DMS114 treated with DMSO at 0.1 percent for 48 hours (cell line): ENCODE measurements around the gene SFT2D2.
"Not testable (repeated sequence)": the region's sequence is repeated elsewhere in the genome, so short reads cannot be mapped to it uniquely, and the experiment has no call there.

Experiments used
- DNase-seq: peaks from one replicate; lab custom pipeline; 2025; ENCODE audit not compliant: unreplicated experiment; lab: John Stamatoyannopoulos, UW

SFT2D2 gene

DNA sequence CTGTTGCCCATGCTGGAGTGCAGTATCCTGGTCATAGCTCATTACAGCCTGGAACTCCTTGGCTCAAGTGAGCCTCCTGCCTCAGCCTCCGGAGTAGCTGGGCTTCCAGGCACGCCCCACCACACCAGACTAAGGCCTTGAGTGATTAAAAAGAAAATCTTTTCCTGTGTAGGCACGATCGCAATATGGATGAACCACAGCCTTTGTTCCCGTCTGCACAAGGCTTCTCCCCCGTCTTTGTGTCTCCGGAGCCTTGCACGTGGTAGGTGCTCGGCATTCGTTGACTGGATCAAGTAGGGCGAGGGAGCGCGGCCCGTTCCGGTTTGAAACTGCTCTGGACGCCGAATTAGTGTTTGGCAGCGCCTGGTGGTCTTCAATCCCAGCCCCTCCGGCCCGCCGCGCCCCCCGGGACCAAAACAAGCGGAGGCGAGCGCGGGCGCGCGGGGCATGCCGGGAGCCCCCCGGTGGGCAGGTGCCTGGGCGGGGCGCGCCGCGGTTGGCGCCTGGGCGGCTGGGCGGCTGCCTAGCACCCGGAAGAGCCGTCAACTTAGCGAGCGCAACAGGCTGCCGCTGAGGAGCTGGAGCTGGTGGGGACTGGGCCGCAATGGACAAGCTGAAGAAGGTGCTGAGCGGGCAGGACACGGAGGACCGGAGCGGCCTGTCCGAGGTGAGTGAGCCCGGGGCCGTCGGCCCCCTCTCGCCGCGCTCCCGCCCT lies at the start of gene SFT2D2:
SFT2D2 (plus strand) TSS at position 529 of the 715 bp plus-strand sequence; CDS start at position 605, 76 bp downstream.
- DNase-seq, result peak; percentile 50

DNA sequence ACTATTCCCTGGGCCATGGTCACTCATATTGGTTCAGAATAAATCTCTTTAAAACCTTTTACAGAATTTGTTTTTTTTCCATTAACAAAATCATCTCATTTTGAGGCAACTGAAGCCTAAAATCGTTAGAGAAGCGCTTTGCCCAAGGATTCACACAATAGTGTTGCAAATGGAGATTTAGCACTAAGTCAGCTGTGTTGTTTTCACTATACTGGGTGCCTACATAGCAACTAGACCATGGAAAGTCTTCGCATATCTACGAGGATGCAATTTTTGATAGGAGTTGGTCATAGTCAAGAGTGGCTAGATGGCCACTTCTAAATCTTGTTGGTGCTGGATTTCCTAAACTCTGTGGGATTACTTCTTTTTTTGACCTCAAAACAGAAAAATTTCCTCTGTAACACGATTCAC lies 47.6 kb upstream of the SFT2D2 start:
- no peak for DNase-seq

DNA sequence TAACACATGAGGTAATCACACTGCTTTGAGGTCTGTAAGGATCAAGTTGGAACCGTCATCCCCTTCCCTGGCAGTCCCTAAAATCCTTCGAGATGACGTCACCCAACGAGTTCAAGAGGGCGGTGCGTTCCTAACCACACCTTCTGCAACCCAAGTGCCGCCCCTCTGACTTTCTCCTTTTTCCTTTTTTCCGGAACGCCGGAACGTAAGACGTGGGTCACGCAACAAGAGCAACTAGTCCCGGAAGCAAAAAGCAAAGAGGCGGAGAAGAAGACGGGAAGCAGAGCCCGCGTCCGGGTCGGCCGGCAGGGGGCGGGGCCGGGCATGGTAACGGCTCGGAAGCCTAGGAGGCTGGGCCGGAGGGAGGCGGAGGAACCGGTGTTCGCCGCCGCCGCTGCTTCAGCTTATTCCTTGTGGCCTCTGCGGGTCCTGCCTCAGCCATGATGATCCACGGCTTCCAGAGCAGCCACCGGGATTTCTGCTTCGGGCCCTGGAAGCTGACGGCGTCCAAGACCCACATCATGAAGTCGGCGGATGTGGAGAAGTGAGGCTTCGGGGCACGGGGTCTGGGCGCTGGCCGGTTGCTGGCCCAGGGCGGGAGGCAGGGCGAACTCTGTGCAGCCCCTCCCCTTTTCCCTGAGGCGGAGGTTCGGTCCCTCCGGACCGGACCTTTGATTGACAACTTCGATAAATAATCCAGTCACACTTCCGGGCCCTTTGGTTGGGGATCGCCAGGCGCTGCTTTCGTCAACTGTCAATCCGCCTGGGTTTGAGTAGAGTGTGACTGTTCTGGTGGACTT lies 47.0 kb upstream of the SFT2D2 start, which contains the start of gene TIPRL:
TIPRL (plus strand) TSS at position 325 of the 800 bp plus-strand sequence; CDS start at position 441, 116 bp downstream.
- DNase-seq, result peak; percentile 98

DNA sequence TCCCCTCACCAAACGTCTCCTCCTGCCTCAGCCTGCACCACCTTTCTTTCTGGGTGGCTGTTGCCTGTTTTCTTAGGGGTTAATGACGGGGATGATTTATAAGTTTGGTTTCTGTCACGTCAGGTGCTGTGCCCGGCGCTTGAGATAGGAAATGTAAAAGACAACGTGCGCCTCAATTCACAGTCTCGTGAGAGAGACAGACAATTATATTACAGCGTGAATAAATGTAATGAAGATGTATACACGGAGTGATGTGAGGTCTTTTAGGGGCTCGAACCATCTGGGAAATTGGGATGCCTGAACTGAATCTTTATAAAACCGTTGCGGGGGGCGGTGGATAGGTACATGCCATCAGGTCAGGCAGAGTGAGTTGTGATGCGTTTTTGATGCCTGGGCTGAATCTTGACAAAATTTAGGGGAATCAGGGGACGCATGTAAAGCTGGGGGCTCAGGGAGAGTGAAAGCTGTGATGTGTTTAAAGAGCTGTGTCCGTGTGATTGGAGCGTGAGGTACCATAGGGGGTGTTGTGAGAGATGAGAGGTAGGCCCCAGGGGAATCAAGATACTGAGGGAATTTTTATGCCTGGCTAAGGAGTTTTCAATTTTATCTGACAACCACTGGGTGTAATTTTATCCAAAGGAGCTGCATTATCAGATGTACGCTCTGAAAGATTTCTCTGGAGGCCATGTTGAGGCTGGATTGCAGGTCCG lies 46.2 kb upstream of the SFT2D2 start:
- peak; percentile 26 for DNase-seq

DNA sequence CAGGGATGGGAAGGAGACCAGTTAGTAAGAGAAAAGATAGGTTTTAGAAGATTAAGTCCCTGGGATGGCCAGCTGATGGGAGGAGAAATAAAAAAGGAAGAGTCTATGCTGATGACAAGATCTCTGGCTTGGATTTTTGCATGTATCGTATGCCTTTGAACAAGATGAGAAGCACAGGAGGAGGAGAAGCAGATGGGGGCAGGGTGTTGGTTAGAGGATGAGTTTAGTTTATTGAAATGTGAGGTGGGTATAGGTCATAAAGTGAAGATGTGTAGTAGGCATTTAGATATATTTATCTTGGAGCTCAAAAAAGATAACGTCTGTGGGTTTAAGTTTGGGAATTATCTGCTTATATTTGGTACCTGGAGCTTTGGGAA lies 45.7 kb upstream of the SFT2D2 start:
- DNase-seq, result no peak

DNA sequence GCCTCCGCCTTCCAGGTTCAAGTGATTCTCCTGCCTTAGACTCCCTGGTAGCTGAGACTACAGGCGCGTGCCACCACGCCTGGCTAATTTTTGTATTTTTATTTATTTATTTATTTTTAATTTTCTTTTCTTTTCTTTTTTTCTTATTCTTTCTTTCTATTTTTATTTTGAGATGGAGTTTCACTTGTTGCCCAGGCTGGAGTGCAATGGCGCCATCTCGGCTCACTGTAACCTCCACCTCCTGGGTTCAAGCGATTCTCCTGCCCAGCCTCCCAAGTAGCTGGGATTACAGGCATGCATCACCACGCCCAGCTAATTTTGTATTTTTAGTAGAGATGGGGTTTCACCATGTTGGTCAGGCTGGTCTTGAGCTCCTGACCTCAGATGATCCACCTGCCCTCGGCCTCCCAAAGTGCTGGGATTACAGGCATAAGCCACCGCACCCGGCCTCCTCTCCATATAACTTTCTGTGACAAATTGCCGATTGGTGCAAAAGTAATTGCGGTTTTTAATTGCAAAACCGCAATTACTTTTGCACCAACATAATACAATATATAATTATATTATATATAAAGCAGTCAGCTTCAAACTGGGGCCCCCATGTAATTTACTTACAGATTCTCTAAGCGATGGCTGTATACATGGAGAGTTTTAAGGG lies 44.6 kb upstream of the SFT2D2 start:
- DNase-seq, result not testable (repeated sequence)

DNA sequence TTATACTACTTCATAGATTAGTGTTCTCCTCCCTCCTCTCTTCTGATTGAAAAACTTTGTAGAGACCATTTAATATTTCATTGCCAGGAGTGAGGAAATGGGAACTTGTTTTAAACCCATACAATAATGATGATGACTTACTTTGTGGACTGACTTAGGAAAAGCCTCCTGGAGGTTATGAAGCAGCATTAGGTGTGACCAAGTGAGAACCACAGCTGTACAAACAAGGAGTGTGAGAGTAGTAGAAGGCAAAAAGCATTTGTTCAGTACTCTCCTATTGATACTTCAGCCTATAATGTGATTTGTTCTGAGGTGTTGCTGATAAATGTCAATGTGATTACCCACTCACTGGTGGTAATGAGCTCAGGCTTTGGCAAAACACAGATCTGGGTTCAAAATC lies 38.6 kb upstream of the SFT2D2 start:
- no peak for DNase-seq

DNA sequence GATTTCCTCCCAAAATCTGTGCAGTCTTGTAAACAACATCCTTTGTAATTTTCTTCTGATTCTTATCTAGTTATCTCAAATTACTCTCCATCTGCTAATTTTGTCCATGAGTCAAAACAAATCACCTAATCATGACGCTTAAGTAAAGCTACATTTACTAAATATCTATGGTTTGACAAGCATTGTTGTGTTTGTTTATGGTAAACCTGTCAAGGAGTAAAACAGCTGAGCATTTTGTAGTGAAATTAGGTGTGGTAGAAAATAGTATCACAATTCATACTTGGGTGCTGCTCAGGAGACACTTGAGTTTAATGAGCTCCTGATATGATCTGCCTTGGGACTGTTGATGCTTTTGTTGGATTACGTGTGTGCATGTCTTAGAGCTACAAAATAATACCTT lies 35.4 kb upstream of the SFT2D2 start:
- DNase-seq, result no peak

DNA sequence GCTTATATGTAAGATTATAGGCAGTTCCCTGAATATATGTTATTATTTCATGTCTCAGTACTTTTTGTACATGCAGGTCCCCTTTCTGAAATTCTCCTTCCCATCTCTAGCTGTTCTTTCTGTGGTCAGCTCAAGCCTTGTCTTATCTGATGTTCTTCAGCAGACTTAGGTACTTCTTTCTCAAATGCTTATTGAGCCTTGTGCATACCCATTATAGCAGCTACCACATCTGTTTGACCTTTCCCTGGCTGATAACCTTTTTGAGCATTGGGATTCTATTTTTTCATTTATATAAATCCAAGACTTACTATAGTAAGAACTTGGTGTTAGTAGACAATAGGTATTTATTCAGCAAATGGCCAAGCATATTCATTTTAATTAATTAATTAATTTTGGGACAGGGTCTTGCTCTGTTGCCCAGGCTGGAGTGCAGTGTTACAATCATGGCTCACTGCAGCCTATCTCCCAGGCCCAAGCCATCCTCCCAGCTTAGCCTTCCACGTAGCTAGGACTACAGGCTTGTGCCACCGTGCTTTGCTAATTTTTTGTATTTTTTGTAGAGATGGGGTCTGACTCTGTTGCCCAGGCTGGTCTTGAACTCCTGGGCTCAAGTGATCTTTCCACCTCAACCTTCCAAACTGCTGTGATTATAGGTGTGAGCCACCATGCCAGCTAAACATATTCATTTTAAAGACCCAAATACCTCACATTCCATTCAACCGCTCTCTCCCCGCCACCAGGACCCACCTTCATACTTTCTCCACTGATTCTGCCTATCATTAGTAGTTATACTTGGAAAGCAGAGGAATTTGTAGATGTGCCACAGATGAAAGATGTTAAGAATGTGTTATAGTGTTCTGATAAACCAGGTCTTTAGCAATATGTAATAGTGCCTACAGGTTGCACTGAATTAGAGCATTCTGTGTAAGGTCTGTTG lies 30.3 kb upstream of the SFT2D2 start:
- no peak for DNase-seq

DNA sequence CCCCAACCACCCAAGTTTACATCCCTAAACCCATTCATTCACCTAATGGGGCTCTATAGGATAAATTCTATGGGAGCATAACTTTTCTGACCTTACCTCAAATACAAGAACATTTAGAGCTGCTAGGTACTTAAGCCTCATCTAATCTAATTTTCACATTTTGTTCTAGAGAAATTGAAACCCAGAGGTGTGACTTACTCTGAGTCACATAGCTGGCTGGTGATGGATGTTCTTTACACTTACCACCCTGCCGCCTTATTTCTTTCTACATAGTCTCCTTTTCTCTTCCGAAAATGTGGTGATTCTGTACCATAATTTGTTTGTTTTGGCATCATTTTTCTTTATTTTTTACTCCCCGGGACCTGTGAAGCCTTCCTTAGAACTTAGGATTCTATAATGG lies 26.7 kb upstream of the SFT2D2 start:
- DNase-seq, result no peak

DNA sequence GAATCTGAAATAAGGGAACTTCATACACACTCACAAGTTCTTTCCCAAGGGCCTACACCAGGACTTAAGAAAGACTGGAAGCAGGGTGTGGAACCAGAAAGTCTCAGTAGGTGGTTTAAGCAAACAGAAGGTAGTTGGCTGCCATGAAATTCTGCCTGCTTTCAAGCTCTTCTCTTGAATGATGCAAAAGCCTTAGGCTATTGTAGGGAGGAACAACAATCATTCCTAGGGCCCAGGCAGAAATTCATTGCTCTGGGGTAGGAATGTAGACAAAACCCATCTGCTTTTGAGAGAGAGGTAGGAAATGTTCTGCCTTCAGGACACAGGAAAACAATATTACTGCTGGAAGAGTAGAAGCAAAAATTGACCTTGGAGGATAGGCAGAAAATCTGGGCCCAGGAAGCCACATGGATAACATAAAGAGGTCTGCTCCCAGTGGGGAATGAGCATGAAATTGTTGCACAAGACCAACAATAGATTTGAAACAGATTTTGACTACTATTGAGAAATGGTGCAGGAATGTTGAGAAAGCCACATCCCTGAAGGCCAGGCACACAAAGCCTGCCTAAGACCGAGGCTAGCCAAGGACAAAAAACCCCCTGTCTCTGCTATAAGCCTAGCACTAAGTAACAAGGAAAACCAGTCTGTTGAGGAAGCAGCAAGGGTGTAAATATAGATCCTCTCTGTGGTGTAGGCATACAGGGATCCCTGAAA lies 22.7 kb upstream of the SFT2D2 start:
- DNase-seq, result no peak

DNA sequence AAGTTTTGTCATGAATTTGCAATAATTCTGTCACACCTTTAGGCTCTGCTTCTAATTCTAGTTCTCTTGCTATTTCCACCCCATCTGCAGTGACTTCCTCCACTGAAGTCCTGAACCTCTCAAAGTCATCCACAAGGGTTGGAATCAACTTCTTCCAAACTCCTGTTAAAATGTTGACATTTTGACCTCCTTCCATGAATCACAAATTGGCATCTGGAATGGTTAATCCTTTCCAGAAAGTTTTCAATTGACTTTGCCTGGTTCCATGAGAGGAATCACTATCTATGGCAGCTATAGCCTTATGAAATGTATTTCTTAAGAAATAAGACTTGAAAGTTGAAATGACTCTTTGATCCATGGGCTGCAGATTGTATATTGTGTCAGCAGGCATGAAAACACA lies 19.7 kb upstream of the SFT2D2 start:
- no peak for DNase-seq

DNA sequence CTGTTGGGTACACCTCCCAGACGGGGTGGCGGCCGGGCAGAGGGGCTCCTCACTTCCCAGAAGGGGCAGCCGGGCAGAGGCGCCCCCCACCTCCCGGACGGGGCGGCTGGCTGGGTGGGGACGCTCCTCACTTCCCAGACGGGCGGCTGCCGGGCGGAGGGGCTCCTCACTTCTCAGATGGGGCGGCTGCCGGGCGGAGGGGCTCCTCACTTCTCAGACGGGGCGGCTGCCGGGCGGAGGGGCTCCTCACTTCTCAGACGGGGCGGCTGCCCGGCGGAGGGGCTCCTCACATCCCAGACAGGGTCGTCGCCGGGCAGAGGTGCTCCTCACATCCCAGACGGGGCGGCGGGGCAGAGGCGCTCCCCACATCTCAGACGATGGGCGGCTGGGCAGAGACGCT lies 18.1 kb upstream of the SFT2D2 start:
- not testable (repeated sequence) for DNase-seq

DNA sequence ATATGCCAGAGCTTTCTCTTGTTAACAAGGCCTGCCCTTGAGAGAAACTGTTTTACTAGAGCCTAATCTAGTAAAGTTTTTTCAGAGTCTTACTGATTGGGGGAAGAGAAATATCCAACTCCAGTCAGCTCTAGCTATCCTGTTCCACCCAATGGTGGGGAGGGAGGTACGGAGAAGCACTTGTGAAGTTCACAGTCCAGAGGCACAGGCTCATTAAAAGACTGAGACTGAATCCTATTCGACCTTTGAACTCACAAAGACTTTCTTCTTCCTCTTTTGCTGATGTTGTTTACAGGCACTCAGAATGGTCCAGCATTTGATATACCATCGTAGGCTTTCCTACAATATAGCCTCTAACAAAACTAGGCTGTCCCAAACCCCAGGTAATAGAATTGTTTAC lies 15.5 kb upstream of the SFT2D2 start:
- no peak for DNase-seq

DNA sequence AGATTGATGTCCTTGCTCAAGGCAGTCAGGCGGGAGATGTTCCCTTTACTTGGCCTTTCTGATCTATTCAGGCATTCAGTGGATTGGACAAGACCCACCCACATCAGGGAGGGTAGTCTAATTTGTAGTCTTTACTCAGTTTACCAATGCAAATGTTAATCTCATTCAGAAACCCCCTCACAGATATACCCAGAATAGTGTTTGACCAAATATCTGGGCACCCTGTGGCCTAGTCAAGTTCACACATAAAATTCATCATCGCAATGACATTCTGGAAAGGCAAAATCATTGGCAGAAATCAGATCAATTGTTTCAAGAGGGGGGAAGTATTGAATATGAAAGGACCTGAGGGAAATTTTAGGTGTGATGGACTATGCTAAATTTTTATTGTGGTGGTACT lies 12.5 kb upstream of the SFT2D2 start:
- no peak for DNase-seq

DNA sequence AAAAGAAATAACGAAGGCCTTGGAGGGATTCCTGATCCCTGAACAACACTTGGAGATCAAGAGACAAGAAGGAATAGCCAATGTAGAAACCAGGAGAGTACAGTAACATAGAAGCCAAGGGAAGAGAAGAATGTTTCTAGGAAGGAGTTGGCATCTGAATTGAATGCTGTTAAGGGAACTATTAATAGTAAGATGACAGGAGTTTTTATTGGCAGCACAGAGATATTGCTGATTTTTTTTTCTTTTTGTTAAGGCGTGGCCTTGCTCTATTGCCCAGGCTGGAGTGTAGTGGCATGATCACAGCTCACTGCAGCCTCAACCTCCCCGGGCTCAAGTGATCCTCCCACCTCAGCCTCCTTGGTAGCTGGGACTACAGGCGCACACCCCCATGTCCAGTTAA lies 9.6 kb upstream of the SFT2D2 start:
- no peak for DNase-seq

DNA sequence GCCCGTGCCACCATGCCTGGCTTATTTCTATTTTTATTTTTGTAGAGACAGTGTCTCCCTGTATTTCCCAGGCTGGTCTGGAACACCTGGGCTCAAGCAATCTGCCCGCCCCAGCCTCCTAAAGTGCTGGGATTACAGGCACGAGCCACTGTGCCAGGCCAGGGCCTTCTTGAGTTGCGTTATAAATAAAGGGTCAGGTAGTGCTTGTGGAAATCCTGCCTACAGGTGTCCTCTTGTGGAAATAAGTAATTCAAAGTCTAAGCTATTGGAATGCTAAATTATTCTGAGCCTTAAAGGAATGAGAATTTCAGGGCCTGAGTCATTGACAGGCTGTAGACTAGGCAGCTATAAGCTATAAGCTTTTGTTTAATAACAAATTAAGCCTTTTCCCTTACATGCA lies 8.1 kb upstream of the SFT2D2 start:
- DNase-seq, result no peak

DNA sequence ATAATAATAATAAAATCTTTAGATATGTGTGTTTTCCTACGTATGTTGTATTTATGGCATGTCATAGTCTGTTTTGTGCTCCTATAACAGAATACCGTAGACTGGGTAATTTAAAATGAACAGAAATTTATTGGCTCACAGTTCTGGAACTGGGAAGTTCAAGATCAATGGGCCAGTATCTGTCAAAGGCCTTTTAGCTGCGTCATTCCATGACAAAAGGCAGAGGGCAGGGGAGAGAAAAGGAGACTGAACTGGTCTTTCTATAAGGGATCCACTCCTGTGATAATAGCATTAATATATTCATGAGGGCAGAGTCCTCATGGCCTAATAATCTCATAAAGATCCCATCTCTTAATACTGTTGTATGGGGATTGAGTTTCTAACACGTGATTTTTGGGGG lies 7.1 kb upstream of the SFT2D2 start:
- DNase-seq, result no peak

DNA sequence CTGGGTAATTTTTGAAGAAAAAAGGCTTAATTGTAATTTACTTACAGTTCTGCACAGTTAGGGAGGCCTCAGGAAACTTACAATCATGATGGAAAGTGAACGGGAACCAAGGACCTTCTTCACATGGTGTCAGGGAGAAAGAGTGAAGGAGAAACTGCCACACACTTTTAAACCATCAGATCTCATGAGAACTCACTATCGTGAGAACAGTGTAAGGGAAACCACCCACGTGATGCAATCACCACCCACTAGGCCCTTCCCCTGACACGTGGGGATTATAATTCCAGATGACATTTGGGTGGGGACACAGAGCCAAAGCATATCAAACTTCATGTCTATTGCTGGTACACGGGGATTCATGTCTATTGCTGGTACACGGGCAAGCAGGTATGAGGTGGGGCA lies 5.3 kb upstream of the SFT2D2 start:
- DNase-seq, result no peak

DNA sequence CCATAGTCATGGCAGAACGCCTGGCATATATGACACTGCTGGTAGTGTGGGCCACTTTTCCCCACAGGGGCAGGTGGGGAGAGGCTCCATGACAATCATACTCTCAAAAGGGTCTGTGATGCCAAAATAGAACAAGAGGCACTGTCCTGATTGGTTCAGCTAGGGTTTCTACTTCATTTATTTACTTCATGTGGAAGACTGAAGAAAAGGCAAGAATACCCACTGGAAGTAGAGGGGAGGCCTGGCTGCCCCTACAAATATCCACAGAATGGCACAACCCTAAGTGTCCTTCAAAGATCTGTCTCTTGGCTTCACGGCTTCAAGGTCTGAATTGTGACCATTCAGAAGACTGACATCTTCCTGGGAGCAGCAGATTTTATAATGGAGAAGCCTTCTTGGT lies 4.5 kb upstream of the SFT2D2 start:
- DNase-seq, result no peak
